Lung microvascular endothelial cell (primary cell): ENCODE measurements around the gene MESP1. TPM values are rescaled to one million over a fixed set of nuclear protein-coding genes. Genes with fewer than 3 reads are reported as not detected.

Source experiments
- DNase-seq, 2 donors: peaks; one replicate each; pipeline versions ENCODE4 v3.0.0 to v3.0.0-alpha.2; 2010; ENCODE audit warnings: low read depth in 2 of 2
- total RNA-seq: library from RNA; depleted of rRNA; stranded (reverse); fragments of >200 nt; gene quantifications from 2 replicates; pipeline ENCODE4 v1.2.1, GENCODE V29; 2014

MESP1 gene
- total RNA-seq, 1 donor from 2014 or later: under 0.01 TPM

- DNase-seq: no peak
These were observed 26.4 kb downstream of the MESP1 start for GRCh38 chr15:89724621-89725020.

DNA sequence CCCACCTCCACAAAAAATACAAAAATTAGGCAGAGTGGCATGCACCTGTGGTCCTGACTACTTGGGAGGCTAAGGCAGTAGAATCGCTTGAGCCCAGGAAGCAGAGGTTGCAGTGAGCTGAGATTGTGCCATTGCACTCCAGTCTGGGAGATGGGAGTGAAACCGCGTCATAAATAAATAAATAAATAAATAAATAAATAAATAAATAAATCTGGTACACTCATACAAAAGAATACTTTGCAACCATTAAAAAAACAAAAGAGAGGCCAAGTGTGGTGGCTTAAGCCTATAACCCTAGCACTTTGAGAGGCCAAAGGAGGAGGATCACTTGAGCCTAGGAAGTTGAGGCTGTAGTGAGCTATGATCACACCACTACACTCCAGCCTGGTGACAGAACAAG is 28.0 kb downstream of the MESP1 start:
- DNase-seq: no peak

DNA sequence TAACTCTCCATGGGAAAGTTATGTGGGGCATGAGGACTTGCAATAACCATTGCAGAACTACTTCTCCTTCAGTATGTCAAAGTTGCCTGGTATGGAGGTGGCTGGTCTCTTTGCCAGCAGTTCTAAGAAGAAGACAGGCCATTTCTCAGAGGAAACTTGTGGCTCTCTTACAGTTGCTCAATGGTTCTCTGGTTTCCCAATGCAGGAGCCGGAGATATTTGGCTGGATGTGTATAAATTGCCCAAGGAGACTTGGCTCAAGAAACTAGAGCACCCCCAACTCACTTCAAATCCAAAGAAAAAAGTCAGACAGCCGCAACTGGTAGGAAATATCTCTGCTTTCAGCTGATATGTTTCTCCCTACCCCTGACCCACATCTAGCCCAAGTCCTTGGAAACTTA is 36.3 kb downstream of the MESP1 start:
- DNase-seq: no peak

DNA sequence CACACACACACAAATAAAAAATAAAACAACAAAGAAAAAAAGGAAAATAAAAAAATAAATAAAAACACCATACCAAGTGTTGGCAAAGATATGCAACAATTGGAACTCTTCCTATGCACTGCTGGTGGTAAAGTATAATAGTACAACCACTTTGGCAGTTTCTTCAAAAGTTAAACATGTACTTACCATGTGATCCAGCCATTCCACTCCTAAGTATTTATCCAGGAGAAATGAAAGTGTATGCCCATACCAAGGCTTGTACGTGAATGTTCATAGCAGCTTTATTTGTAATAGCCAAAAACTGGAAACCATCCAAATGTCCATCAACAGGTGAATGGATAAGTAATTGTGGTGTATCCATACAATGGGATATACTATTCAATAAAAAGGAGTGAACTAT is 43.5 kb downstream of the MESP1 start:
- DNase-seq: no peak

DNA sequence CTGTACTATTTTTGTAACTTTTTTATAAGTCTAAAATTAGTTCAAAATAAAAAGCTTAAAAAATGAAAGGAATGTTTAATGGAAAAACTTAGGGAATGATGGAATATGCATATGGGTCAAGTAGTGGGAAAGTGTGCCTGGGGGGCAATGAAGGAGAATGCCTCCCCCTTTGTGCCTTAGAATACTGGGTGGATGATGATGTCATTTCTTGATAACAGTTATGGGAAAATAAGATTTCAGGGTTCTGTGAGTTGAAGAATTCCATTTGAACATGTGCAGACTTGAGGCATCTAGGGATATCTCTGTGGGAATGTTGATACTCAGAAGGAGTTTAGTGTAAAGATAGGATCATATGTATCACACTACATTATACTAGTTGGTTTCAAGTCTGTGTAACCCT is 46.6 kb downstream of the MESP1 start:
- no peak for DNase-seq

Other genes with a start within 250 kb of the MESP1 start
- gene TICRR, start 175.8 kb downstream of the MESP1 start, total RNA-seq: 0.40 and 1.5 TPM in 2 replicates
- 0.40 and 1.1 TPM in 2 replicates for gene KIF7, start 95.8 kb downstream of the MESP1 start, total RNA-seq
- under 0.01 TPM in 1 of 2 replicates, not detected in the other for gene PLIN1, start 71.9 kb downstream of the MESP1 start, total RNA-seq
- gene PEX11A, start 60.5 kb downstream of the MESP1 start, total RNA-seq: 3.7 and 3.8 TPM in 2 replicates
- not detected in 2 replicates for gene WDR93, start 60.4 kb downstream of the MESP1 start, total RNA-seq
- gene MESP2, start 25.1 kb upstream of the MESP1 start, total RNA-seq: not detected in 2 replicates
- gene ANPEP, start 63.6 kb upstream of the MESP1 start, total RNA-seq: 8.5 and 10.7 TPM in 2 replicates
- gene AP3S2, start 142.7 kb upstream of the MESP1 start, total RNA-seq: 21.6 and 30.0 TPM in 2 replicates
- gene ARPIN, start 161.7 kb upstream of the MESP1 start, total RNA-seq: 8.5 and 11.1 TPM in 2 replicates